NCI-H2196 (cell line): ENCODE data around the gene CCDC148.

Experiments used
- DNase-seq: peaks from one replicate; lab custom pipeline; 2025; ENCODE audit not compliant: unreplicated experiment; lab: John Stamatoyannopoulos, UW

CCDC148 gene

GRCh38 chr2:158221063-158222020 is 235.2 kb downstream of the CCDC148 start:
- DNase-seq: no peak

GRCh38 chr2:158217593-158217992 is 239.0 kb downstream of the CCDC148 start:
- DNase-seq: no peak

GRCh38 chr2:158214431-158214830 is 242.1 kb downstream of the CCDC148 start:
- peak; percentile 25 for DNase-seq

- no peak for DNase-seq
Measured at GRCh38 chr2:158213773-158214172, 242.8 kb downstream of the CCDC148 start.

- DNase-seq: no peak
Measured at GRCh38 chr2:158212301-158212700, 244.3 kb downstream of the CCDC148 start.

- no peak for DNase-seq
Measured at GRCh38 chr2:158211502-158211901, 245.1 kb downstream of the CCDC148 start.

GRCh38 chr2:158207354-158207753 is 249.2 kb downstream of the CCDC148 start:
- no peak for DNase-seq

GRCh38 chr2:158205215-158205614 is 251.3 kb downstream of the CCDC148 start:
- peak; percentile 34 for DNase-seq

GRCh38 chr2:158204741-158205165 is 251.8 kb downstream of the CCDC148 start:
- DNase-seq: no peak

GRCh38 chr2:158202161-158202815 is 254.3 kb downstream of the CCDC148 start:
- peak; percentile 35 for DNase-seq

GRCh38 chr2:158199928-158200650 is 256.5 kb downstream of the CCDC148 start:
- no peak for DNase-seq

GRCh38 chr2:158197940-158198339 is 258.6 kb downstream of the CCDC148 start:
- DNase-seq: peak; percentile 17

GRCh38 chr2:158194229-158194628 is 262.3 kb downstream of the CCDC148 start:
- no peak for DNase-seq

- DNase-seq: no peak
Measured at GRCh38 chr2:158192515-158193443, 263.8 kb downstream of the CCDC148 start.

GRCh38 chr2:158191076-158191895 is 265.3 kb downstream of the CCDC148 start:
- DNase-seq: no peak

GRCh38 chr2:158189526-158189925 is 267.0 kb downstream of the CCDC148 start:
- DNase-seq: no peak

GRCh38 chr2:158187908-158188307 is 268.6 kb downstream of the CCDC148 start:
- DNase-seq: no peak

- no peak for DNase-seq
Measured at GRCh38 chr2:158184556-158185343, 271.8 kb downstream of the CCDC148 start.

GRCh38 chr2:158184001-158184400 is 272.6 kb downstream of the CCDC148 start:
- DNase-seq: no peak
